Body of pancreas (tissue), 4 donors: ENCODE measurements around the gene ARL14EPL. TPM values are rescaled to one million over a fixed set of nuclear protein-coding genes. Genes with fewer than 3 reads are reported as not detected.

Experiments
- ATAC-seq: fragments of 150-250 bp; one replicate; pipeline ENCODE4 v1.9.1; 2016
- DNase-seq, 4 donors: peaks; one replicate each; pipeline ENCODE4 v3.0.0-alpha.2; 2019
- H3K27ac ChIP-seq, 4 donors: fragments of 200-600 bp; sonication (generic); 1 replicate in 3 of 4; 2 replicates in 1 of 4; pipeline versions ENCODE4 v1.5.1 to v1.6.1; 2016 to 2019; ENCODE audit warnings: mild to moderate bottlenecking in 1 of 4, mixed read lengths in 1 of 4, moderate library complexity in 1 of 4
- H3K27me3 ChIP-seq, 2 donors: fragments of 200-600 bp; sonication (generic); one replicate each; pipeline ENCODE4 v1.6.0; 2016; ENCODE audit warnings: mild to moderate bottlenecking in 1 of 2
- H3K36me3 ChIP-seq, 2 donors: fragments of 200-600 bp; sonication (generic); replicated peaks in 1 of 2; 2 replicates each; pipeline ENCODE4 v1.5.1; 2016; ENCODE audit warnings: low read depth in 2 of 2; ENCODE audit not compliant: insufficient read depth in 1 of 2
- H3K4me1 ChIP-seq: fragments of 200-600 bp; sonication (generic); one replicate; pipeline ENCODE4 v1.6.0; 2016
- H3K4me3 ChIP-seq, 2 donors: fragments of 200-600 bp; sonication (generic); 1 replicate in 1 of 2; 2 replicates in 1 of 2; pipeline ENCODE4 v1.5.1; 2016 to 2019
- H3K9me3 ChIP-seq, 3 donors: fragments of 200-600 bp; sonication (generic); 1 replicate in 2 of 3; 2 replicates in 1 of 3; pipeline ENCODE4 v1.5.1; 2016
- CTCF ChIP-seq, 7 experiments: fragments of 450-650 bp in 4 of 7; fragments of 200-600 bp in 3 of 7; sonication (generic) in 3 of 7; IDR thresholded peaks; one replicate each; pipeline ENCODE4 v1.5.1; 2016 to 2019; ENCODE audit warnings: antibody characterized with exemption in 7 of 7
- POLR2A ChIP-seq, 3 donors: fragments of 450-650 bp; IDR thresholded peaks; one replicate each; pipeline ENCODE4 v1.6.1; 2016; ENCODE audit warnings: antibody characterized with exemption in 3 of 3, mild to moderate bottlenecking in 2 of 3
- WGBS, 2 donors: methylation state at CpG; one replicate each; pipeline ENCODE4 v1.1.5; 2017; 5-methylcytosine and 5-hydroxymethylcytosine counted together
- intact Hi-C: fragments of 100-400 bp; cut with DNase I; formaldehyde crosslinking; loops from one replicate; pipeline ENCODE4 v1.15.1; 2023
- total RNA-seq, 2 donors: library from RNA; depleted of rRNA; stranded (reverse); fragments of >200 nt; gene quantifications; one replicate each; pipeline ENCODE4 v1.1.0, GENCODE V29; 2016

Gene ARL14EPL
- total RNA-seq, 2 donors from 2014 or later, result not detected

GRCh38 chr5:115992848-115993350 is 39.4 kb upstream of the ARL14EPL start:
- ATAC-seq, result no peak
- Histone ChIP-seq H3K9me3 (no peaks in the 10 kb centered on the region), H3K36me3 (no peaks in the 10 kb centered on the region), H3K4me1 (no peaks in the 10 kb centered on the region), H3K27ac (no peak overlapping the region), H3K27me3 (no peaks in the 10 kb centered on the region), H3K4me3 (no peak overlapping the region)
- WGBS, 2 donors, result 26 to 28% methylated on average over 5 of the region's 5 CpGs
- DNase-seq, result no peak
- TF ChIP-seq POLR2A (IDR thresholded peaks at IDR 0.05) (no peak), CTCF (IDR thresholded peaks at IDR 0.05) (no peak)
- intact Hi-C loops, result no loop called here

- Histone ChIP-seq H3K4me3 (no peak overlapping the region), H3K27me3 (no peaks in the 10 kb centered on the region), H3K27ac (no peak overlapping the region), H3K9me3 (no peaks in the 10 kb centered on the region), H3K36me3 (no peaks in the 10 kb centered on the region), H3K4me1 (no peaks in the 10 kb centered on the region)
- 83 to 86% methylated on average over 6 of the region's 6 CpGs for WGBS, 2 donors
- TF ChIP-seq CTCF (IDR thresholded peaks at IDR 0.05) (no peak), POLR2A (IDR thresholded peaks at IDR 0.05) (no peak)
- no peak for DNase-seq
- ATAC-seq, result no peak
- intact Hi-C loops, result no loop called here
Measured at GRCh38 chr5:115995351-115995750, 36.9 kb upstream of the ARL14EPL start.

- TF ChIP-seq CTCF (IDR thresholded peaks at IDR 0.05), result no peak
- TF ChIP-seq POLR2A (IDR thresholded peaks at IDR 0.05), result no peak
- Histone ChIP-seq H3K4me3 (no peak overlapping the region), H3K4me1 (no peaks in the 10 kb centered on the region), H3K27ac (no peak overlapping the region), H3K27me3 (no peaks in the 10 kb centered on the region), H3K9me3 (no peaks in the 10 kb centered on the region), H3K36me3 (no peaks in the 10 kb centered on the region)
- 66 to 71% methylated on average over 6 of the region's 6 CpGs for WGBS, 2 donors
- no peak for ATAC-seq
- intact Hi-C loops, result no loop called here
- DNase-seq, result no peak
Measured at GRCh38 chr5:116002116-116002906, 30.0 kb upstream of the ARL14EPL start.

- ATAC-seq, result no peak
- no peaks in the 10 kb centered on the region for H3K4me1 ChIP-seq
- no peaks in the 10 kb centered on the region for H3K36me3 ChIP-seq
- no peak overlapping the region for H3K27ac ChIP-seq
- no peaks in the 10 kb centered on the region for H3K27me3 ChIP-seq
- no peaks in the 10 kb centered on the region for H3K9me3 ChIP-seq
- intact Hi-C loops, result no loop called here
- WGBS, 2 donors, result 67 to 75% methylated on average over 3 of the region's 3 CpGs
- no peak for TF ChIP-seq CTCF (IDR thresholded peaks at IDR 0.05)
- TF ChIP-seq POLR2A (IDR thresholded peaks at IDR 0.05), result no peak
- H3K4me3 ChIP-seq, result no peak overlapping the region
- DNase-seq, result no peak
Measured at GRCh38 chr5:116004248-116004647, 28.0 kb upstream of the ARL14EPL start.

GRCh38 chr5:116009806-116010205 is 22.5 kb upstream of the ARL14EPL start:
- Histone ChIP-seq H3K4me3 (no peak overlapping the region), H3K9me3 (no peaks in the 10 kb centered on the region), H3K27me3 (no peaks in the 10 kb centered on the region), H3K27ac (no peak overlapping the region), H3K4me1 (no peaks in the 10 kb centered on the region), H3K36me3 (no peaks in the 10 kb centered on the region)
- TF ChIP-seq CTCF (IDR thresholded peaks at IDR 0.05) (no peak), POLR2A (IDR thresholded peaks at IDR 0.05) (no peak)
- no peak for ATAC-seq
- intact Hi-C loops, result no loop called here
- no peak for DNase-seq
- WGBS, 2 donors, result 68 to 75% methylated on average over 3 of the region's 3 CpGs
